ENCODE data around the gene KLHL35. TPM values are rescaled to one million over a fixed set of nuclear protein-coding genes. Genes with fewer than 3 reads are reported as not detected.

Gene KLHL35
- total RNA-seq, 1 experiment from 2014 or later = 1.3 TPM

GRCh38 chr11:75429641-75429901 is 3.4 kb downstream of the KLHL35 start:
- peaks cover 54% of the 10 kb centered on the region for H3K27me3 Mint-ChIP-seq (ENCODE audit: unreplicated experiment)
- no peak for TF ChIP-seq CTCF (IDR thresholded peaks at IDR 0.05; ENCODE audit: unreplicated experiment)
- H3K9me3 Mint-ChIP-seq (ENCODE audit: low read depth, unreplicated experiment) = no peaks in the 10 kb centered on the region
- H3K4me3 Mint-ChIP-seq (ENCODE audit: low read depth, unreplicated experiment) = peak overlapping the region; percentile 53
- H3K4me1 Mint-ChIP-seq (ENCODE audit: low read depth, unreplicated experiment) = peaks cover 11% of the 10 kb centered on the region
- CTCF ChIA-PET = no interaction called here
- no peak for DNase-seq
- H3K27ac Mint-ChIP-seq (ENCODE audit: unreplicated experiment) = no peak overlapping the region
- H3K36me3 Mint-ChIP-seq (ENCODE audit: insufficient read depth, unreplicated experiment) = peaks cover 20% of the 10 kb centered on the region
- intact Hi-C loops (cut with micrococcal nuclease; ENCODE audit: unreplicated experiment) = no loop called here
- no TSS peak for BruUV-seq (replicated peaks)

- Mint-ChIP-seq H3K4me3 (ENCODE audit: low read depth, unreplicated experiment) (peak overlapping the region; percentile 53), H3K9me3 (ENCODE audit: low read depth, unreplicated experiment) (no peaks in the 10 kb centered on the region), H3K36me3 (ENCODE audit: insufficient read depth, unreplicated experiment) (peaks cover 20% of the 10 kb centered on the region), H3K4me1 (ENCODE audit: low read depth, unreplicated experiment) (peaks cover 11% of the 10 kb centered on the region), H3K27me3 (ENCODE audit: unreplicated experiment) (peaks cover 54% of the 10 kb centered on the region), H3K27ac (ENCODE audit: unreplicated experiment) (no peak overlapping the region)
- BruUV-seq (replicated peaks) = no TSS peak
- TF ChIP-seq CTCF (IDR thresholded peaks at IDR 0.05; ENCODE audit: unreplicated experiment) = no peak
- CTCF ChIA-PET = no interaction called here
- intact Hi-C loops (cut with micrococcal nuclease; ENCODE audit: unreplicated experiment) = no loop called here
- DNase-seq = no peak
These were observed 3.9 kb downstream of the KLHL35 start for GRCh38 chr11:75428989-75429640.

GRCh38 chr11:75428281-75428724 is 4.7 kb downstream of the KLHL35 start:
- Mint-ChIP-seq H3K4me3 (ENCODE audit: low read depth, unreplicated experiment) (peak overlapping the region; percentile 53), H3K27me3 (ENCODE audit: unreplicated experiment) (peaks cover 48% of the 10 kb centered on the region), H3K4me1 (ENCODE audit: low read depth, unreplicated experiment) (peaks cover 11% of the 10 kb centered on the region), H3K27ac (ENCODE audit: unreplicated experiment) (peak overlapping the region; percentile 17), H3K9me3 (ENCODE audit: low read depth, unreplicated experiment) (no peaks in the 10 kb centered on the region), H3K36me3 (ENCODE audit: insufficient read depth, unreplicated experiment) (peaks cover 20% of the 10 kb centered on the region)
- CTCF ChIA-PET = interaction anchor here (1.0 kb wide), 1 partner anchor 21 kb away, joined by 4 read pairs; no protein-coding TSS in a partner anchor
- no TSS peak for BruUV-seq (replicated peaks)
- peak; percentile 81 for DNase-seq
- no peak for TF ChIP-seq CTCF (IDR thresholded peaks at IDR 0.05; ENCODE audit: unreplicated experiment)
- intact Hi-C loops (cut with micrococcal nuclease; ENCODE audit: unreplicated experiment) = no loop called here

- peaks cover 36% of the 10 kb centered on the region for H3K27me3 Mint-ChIP-seq (ENCODE audit: unreplicated experiment)
- CTCF ChIA-PET = no interaction called here
- no peak overlapping the region for H3K4me3 Mint-ChIP-seq (ENCODE audit: low read depth, unreplicated experiment)
- DNase-seq = no peak
- no TSS peak for BruUV-seq (replicated peaks)
- no peak for TF ChIP-seq CTCF (IDR thresholded peaks at IDR 0.05; ENCODE audit: unreplicated experiment)
- intact Hi-C loops (cut with micrococcal nuclease; ENCODE audit: unreplicated experiment) = no loop called here
- H3K4me1 Mint-ChIP-seq (ENCODE audit: low read depth, unreplicated experiment) = peaks cover 16% of the 10 kb centered on the region
- H3K9me3 Mint-ChIP-seq (ENCODE audit: low read depth, unreplicated experiment) = no peaks in the 10 kb centered on the region
- H3K36me3 Mint-ChIP-seq (ENCODE audit: insufficient read depth, unreplicated experiment) = peaks cover 22% of the 10 kb centered on the region
- no peak overlapping the region for H3K27ac Mint-ChIP-seq (ENCODE audit: unreplicated experiment)
These were observed 5.8 kb downstream of the KLHL35 start for GRCh38 chr11:75427181-75427580.

Measured in Calu3 (cell line).